GM12873 (cell line): ENCODE data around the gene ADGRB2.

Experiments
- TF ChIP-seq, protein P1 (sequence below): IDR thresholded peaks from 2 replicates; pipeline ENCODE4 v1.5.1; 2012; ENCODE audit warnings: low read depth, mild to moderate bottlenecking, moderate library complexity, low read length, control low read depth; ENCODE audit not compliant: insufficient read depth; ENCODE audit errors: missing control alignments

The ADGRB2 gene

DNA sequence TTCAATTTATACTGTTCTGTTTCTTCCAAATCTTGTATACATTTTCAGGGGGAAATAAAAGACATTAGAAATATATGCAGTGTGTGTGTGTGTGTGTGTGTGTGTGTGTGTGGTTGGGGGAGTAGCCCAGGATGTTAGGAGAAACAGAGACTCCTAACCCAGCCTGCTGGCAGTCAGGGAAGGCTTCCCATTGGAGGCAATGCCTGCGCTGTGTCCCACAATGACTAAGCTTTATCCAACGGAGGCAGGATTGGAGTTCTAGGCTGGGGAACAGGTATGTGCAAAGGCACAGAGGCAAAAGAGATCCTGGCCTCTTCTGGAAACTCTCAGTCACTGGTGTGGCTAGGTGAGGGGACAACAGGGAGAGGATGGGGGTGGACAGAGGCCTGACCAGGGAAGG, 16.5 kb upstream of the ADGRB2 start:
- TF ChIP-seq, protein P1, sequence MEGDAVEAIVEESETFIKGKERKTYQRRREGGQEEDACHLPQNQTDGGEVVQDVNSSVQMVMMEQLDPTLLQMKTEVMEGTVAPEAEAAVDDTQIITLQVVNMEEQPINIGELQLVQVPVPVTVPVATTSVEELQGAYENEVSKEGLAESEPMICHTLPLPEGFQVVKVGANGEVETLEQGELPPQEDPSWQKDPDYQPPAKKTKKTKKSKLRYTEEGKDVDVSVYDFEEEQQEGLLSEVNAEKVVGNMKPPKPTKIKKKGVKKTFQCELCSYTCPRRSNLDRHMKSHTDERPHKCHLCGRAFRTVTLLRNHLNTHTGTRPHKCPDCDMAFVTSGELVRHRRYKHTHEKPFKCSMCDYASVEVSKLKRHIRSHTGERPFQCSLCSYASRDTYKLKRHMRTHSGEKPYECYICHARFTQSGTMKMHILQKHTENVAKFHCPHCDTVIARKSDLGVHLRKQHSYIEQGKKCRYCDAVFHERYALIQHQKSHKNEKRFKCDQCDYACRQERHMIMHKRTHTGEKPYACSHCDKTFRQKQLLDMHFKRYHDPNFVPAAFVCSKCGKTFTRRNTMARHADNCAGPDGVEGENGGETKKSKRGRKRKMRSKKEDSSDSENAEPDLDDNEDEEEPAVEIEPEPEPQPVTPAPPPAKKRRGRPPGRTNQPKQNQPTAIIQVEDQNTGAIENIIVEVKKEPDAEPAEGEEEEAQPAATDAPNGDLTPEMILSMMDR = no peak

DNA sequence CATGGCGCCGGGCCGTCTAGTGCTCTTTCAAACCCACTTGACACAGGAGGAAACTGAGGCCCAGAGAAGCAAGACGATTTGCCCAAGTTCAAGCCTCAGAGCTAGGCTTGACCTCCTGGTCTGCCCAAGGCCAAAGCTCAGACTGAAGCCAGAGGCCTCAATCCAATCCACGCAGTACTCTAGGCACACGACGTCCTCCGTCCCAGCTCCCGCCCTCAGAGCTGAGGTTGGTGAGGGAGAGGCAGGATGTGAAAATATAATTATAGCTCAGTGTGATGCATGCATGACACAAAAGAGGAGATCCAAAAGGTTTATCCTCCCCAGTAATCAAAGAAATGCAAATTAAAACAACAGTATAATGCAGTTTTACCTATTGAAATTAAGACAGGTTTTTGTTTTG, 15.5 kb upstream of the ADGRB2 start:
- TF ChIP-seq, protein P1 = no peak

DNA sequence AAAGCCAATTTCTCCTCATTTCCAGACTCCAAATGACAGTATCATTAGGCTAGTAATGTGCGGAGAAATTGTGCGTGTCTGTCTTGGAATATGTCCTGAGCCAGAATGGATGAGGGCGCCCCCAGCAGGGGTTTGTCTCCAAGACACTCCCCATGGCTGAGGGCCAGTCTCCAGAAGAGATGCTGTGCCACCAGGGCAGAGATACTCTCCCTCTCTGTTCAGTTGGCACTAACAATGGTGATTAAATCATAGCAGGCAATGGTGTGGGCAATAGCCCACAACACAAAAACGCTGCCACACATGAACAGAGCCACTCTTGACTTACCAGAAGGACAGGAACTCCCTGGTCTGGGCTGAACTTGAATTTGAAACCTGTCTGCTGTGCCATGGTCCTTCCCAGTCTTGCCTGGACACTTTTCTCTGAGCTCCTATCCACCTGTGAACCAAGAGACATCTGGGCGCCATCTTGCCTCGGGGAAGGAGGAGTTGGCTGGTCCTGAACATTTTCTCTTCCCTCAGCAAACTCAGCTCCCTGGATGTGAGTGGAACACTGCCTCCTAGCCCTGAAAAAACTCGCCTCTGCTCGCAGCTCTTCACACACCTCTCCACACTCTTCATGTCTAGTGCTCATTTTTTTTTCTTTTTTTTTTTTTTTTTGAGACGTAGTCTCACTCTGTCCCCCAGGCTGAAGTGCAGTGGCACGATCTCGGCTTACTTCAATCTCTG, 14.8 kb upstream of the ADGRB2 start:
- TF ChIP-seq, protein P1 = no peak

DNA sequence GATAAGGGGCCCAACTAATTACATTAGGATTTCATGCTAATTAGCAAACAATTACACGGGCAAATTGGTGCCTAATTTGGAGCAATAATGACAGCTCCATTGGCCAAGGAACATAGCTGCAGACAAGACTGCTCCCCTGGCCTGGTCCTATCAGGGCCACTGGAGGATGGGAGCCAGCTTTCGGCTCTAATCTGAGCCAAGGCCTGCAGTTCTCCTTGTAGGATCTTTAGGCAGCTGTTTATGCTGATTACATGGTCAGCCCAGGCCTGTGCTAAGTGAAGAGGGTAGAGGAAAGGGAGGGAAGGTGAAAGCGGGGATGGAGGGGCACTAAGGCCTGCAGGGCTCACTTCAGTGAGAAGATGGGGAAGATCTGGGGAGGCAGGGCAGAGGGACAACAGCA, 12.4 kb upstream of the ADGRB2 start:
- TF ChIP-seq, protein P1 = no peak

DNA sequence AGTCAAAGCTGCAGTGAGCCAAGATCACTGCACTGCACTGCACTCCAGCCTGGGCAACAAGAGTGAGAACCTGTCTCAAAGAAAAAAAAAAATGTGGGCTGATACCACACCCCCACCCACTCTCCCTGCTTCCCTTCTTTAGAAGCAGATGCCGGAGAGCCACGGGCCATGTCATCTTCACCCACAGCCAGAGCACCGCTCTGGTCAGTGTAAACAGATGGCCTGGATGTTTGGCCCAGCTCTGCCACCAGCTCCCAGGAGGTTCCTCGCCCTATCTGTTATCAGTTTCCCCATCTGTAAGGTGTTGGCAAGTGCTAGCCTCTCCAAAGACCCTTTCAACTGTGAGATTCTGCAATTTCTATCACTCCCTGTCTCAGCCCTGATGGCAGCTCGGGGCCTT, 11.9 kb upstream of the ADGRB2 start:
- TF ChIP-seq, protein P1 = no peak

DNA sequence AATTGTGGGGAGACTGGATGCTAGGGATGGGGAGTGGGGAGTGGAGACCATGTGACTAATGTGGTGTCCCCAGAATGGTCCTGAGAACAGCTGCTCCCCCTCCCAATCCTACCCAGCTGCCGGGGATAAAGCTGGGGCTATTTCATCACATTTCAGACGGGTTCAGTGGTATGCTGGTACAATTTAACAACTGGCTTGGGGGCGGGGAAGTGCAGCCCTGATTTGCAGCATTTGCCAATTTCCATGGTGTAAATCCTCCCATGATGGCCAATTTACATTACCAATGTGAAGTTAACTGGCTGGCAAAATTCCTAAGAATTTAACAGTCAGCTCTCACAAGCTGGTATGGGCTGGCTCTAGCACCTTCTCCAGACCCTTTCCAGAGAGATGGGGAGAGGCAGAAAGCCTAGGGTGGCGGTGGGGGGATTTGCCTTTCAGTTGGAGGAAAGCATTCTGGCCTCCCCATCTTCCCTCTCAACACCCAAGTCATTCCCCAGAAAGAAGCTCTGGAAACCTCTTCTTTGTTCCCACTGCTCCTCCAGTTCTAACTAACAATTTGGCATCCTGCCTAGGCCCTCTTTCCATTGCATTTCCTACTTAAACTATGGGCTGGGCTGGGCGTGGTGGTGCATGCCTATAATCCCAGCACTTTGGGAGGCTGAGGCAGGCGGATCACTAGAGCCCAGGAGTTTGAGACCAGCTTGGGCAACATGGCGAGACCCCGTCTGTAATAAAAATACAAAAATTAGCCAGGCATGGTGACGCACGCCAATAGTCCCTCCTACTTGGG, 11.3 kb upstream of the ADGRB2 start:
- TF ChIP-seq, protein P1 = no peak

DNA sequence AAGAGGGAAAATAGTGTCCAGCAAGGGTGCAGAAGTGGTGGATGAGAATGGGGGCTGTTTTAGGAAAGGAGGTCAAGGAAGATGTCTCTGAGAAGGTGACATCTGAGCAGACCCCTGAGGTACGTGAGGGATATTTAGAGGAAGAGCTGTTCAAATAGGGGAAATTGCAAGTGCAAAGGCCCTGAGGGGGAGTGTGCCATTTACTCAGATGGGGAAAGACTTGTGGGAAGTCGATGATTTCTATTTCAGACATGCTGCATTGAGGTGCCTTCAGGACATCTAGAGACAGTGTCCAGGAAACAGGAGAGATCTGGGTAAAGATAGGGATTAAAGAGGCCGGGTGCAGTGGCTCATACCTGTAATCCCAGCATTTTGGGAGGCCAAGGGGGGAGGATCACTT, 10.4 kb upstream of the ADGRB2 start:
- TF ChIP-seq, protein P1 = no peak
